ENCODE results near the gene KCTD2.
"Not testable (repeated sequence)": the region's sequence is repeated elsewhere in the genome, so short reads cannot be mapped to it uniquely, and the experiment has no call there.

Gene KCTD2

GRCh38 chr17:75020331-75021110 is 26.5 kb upstream of the KCTD2 start:
- DNase-seq = no peak

DNA sequence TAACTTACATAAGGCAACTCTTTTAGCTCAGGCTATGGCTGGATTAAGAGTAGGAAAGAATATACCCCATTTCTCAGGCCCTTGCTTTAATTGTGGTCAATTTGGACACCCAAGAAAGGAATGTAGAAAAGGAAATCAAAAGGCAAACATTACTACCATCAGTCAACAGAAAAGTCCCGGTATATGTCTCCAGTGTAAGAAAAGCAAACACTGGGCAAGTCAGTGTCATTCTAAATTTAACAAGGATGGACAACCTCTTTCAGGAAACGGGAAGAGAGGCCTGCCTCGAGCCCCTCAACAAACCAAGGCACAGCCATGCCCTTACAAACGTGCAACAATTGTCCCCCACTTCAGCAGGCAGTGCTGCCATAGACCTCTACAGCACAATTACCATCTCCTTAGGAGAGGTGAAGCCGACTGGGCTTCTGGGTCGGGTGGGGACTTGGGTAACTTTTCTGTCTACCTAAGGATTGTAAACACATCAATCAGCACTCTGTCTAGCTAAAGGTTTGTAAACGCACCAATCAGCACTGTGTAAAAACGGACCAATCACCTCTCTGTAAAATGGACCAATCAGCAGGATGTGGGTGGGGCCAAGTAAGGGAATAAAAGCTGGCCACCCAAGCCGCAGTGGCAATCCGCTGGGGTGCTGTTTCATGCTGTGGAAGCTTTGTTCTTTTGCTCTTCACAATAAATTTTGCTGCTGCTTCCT is 22.2 kb upstream of the KCTD2 start:
- DNase-seq = no peak

DNA sequence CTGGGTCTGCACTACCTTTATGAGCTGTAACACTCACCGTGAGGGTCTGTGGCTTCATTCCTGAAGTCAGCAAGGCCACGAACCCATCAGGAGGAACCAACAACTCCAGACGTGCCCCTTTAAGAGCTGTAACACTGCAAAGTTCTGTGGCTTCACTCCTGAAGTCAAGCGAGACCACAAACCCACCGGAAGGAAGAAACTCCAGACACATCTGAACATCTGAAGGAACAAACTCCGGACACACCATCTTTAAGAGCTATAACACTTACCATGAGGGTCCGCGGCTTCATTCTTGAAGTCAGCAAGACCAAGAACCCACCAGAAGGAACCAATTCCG is 21.7 kb upstream of the KCTD2 start:
- not testable (repeated sequence) for DNase-seq

- not testable (repeated sequence) for DNase-seq
These were observed 20.4 kb upstream of the KCTD2 start for GRCh38 chr17:75026650-75027049.

GRCh38 chr17:75030161-75030560 is 16.9 kb upstream of the KCTD2 start:
- no peak for DNase-seq

- DNase-seq = peak; percentile 77
These were observed 14.9 kb upstream of the KCTD2 start for GRCh38 chr17:75031972-75032719.

GRCh38 chr17:75032720-75033280 is 14.2 kb upstream of the KCTD2 start:
- no peak for DNase-seq

DNA sequence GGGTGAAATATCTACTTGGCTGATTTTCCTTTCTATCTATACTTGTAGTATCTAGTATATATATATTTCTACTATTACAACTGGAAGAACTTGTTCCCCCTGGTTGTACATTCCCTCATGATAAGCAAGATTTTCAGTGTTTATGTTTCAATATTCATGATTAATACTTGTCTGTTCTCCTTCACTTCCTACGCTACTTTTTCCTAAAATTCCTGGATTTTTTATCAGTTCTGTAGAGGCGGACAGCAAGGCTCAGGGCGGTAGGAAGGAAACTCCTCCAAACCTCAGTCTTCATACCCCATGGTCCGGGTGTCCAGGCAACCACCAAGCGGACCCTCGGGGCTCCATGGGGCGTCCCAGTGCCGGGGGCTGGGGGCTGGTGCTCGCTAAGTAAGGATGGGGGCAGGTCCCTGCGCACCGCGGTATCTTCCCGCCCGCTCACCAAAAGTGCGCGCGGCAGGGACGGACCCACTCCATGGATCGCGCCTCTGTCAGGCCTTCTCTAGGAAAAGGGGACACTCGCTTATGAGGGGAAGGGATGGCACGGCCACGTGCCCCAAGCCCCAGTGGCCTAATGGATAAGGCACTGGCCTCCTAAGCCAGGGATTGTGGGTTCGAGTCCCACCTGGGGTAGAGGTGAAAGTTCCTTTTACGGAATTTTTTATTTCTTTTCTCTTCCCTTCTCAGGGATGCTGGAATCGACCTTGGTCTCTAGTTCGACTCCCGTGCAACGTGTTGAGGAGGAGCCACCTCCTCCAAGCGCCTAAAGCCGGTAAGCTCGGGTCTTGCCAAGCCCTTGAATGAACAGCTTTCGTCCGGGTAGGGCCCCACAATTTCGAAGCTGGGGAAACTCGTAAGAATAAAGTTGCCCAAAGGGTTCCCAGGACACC is 13.4 kb upstream of the KCTD2 start:
- DNase-seq = peak; percentile 100

DNA sequence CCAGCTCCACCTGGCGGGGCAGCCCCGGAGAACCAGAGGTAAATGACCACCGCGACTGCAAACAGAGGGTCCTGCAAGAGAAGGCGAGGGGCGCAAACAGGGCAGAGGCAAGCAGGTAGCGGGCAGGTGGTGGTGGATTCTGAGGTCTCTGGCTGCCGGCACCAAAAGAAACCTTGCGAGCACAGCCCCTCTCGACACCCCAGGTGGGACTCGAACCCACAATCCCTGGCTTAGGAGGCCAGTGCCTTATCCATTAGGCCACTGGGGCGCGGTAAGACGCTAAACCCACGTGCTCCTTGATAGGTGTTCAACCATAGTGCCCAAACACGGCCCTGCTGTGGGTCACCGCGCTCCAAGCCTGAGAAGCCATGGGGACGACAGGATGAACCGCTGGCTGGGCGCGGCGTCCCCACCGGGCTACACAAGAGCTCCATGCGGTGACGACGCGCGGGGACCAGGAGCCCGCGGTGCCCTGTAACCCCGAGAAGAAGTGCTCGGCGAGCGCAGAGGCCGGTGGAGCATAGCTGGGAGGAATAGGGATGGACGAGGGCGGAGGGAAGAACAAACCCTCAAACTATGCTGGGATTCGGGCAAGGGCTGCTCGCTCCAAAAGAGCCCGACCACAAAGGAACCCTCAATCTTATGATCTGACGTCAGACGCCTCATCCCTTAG is 12.7 kb upstream of the KCTD2 start:
- DNase-seq = peak; percentile 100

- DNase-seq = peak; percentile 79
These were observed 10.3 kb upstream of the KCTD2 start for GRCh38 chr17:75036643-75037268.

- no peak for DNase-seq
These were observed 7.8 kb upstream of the KCTD2 start for GRCh38 chr17:75039238-75039637.

- no peak for DNase-seq
These were observed 5.3 kb upstream of the KCTD2 start for GRCh38 chr17:75041656-75042280.

GRCh38 chr17:75043789-75044188 is 3.2 kb upstream of the KCTD2 start:
- DNase-seq = not testable (repeated sequence)

DNA sequence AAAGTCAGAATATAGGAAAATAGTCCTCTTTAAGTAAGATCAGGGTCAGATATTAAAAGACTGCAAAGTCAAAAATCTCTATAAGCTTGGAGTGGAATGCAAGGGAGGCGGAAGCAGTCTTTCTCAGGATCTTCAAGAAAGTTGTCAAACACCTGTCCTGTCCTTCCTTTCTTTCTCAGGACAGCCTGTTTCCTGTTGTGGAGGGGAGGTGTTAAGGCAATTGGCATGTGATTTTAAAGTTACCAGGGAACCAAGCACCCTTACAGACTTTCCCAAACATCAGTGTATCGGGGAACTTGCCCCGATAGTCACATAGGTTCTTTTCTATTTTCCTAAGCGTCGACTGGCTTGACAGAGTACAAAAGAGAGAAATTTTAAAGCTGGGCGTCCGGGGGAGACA is 2.3 kb upstream of the KCTD2 start:
- no peak for DNase-seq

- peak; percentile 71 for DNase-seq
These were observed 1.0 kb upstream of the KCTD2 start for GRCh38 chr17:75045946-75046406.

GRCh38 chr17:75047398-75048098 is 523 bp downstream of the KCTD2 start:
- no peak for DNase-seq

DNA sequence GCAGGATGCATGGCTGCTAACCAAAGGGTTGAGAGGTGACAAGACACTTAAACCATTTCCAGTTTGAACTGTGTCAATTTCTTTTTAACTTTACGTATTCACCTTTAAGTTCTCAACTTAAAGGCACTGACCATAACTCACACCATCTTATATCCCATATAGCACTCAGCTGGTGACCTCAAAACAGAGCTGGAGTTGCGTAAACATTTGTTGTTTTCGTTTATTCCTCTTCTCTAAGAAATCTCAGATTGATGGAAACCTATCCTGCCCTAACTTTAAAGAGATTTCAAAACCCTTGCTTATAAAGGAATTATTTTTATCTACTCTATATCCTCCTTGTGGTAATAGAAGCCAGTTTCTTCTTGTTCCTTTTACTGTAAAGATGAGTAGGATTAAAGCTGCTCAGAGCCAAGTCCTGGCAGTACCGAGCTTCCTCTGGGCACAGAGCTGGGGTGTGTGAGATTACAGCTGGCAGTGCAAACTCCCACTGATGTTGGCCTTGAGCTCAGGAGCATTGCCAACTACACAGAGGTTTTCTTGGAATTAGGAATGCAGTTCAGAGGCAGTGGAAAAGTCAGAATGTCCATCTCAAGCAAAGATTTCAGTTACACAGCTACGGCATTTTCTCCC is 1.3 kb downstream of the KCTD2 start:
- DNase-seq = no peak

DNA sequence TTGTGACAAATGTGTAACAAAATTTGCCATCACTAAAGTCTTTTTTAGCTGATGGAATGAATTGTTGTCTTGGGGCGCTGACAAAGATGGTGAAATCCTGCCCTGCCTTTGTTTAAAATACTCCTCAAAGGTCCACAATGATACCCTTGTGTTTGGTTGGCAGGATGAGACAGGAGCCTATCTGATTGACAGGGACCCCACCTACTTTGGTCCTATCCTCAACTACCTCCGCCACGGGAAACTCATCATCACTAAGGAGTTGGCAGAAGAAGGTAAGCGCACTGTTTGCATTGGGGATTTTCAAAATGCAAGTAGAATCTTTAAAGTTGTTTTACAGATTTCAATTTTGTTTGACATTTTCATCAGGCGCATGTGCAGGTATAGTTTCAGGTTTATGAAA is 2.0 kb downstream of the KCTD2 start:
- no peak for DNase-seq

GRCh38 chr17:75049706-75050105 is 2.7 kb downstream of the KCTD2 start:
- no peak for DNase-seq

- DNase-seq = no peak
These were observed 4.9 kb downstream of the KCTD2 start for GRCh38 chr17:75051941-75052340.

Data from activated CD8-positive, alpha-beta memory T cell treated with anti-CD3 and anti-CD28 coated beads, Interleukin-2, amount 50 U/mL, for 48 hours (primary cell).